ENCODE data around the gene SDC3.

Gene SDC3

GRCh38 chr1:30911059-30911954 is 2.7 kb upstream of the SDC3 start:
- Histone ChIP-seq H3K4me1 (ENCODE audit: low read length) (peaks cover 14% of the 10 kb centered on the region), H2AFZ (ENCODE audit: low read depth, low read length) (no peak overlapping the region)
- TF ChIP-seq EZH2phosphoT487 (IDR thresholded peaks at IDR 0.05; ENCODE audit: low read depth) = no peak
- peak; percentile 80 for TF ChIP-seq CTCF (IDR thresholded peaks at IDR 0.05; ENCODE audit: low read depth, low read length)

GRCh38 chr1:30909365-30910068 is 959 bp upstream of the SDC3 start:
- H3K9me3 ChIP-seq (ENCODE audit: insufficient read depth, low read length) = no peaks in the 10 kb centered on the region
- H3K36me3 ChIP-seq (replicated peaks; ENCODE audit: low read depth, low read length) = no peaks in the 10 kb centered on the region
- H2AFZ ChIP-seq (ENCODE audit: low read depth, low read length) = no peak overlapping the region
- H3K4me2 ChIP-seq (ENCODE audit: low read length) = peak overlapping the region; percentile 84
- H3K27me3 ChIP-seq (ENCODE audit: low read depth, low read length) = peaks cover 23% of the 10 kb centered on the region
- H3K4me1 ChIP-seq (ENCODE audit: low read length) = peaks cover 14% of the 10 kb centered on the region
- no peak for TF ChIP-seq CTCF (IDR thresholded peaks at IDR 0.05; ENCODE audit: low read depth, low read length)
- TF ChIP-seq EZH2phosphoT487 (IDR thresholded peaks at IDR 0.05; ENCODE audit: low read depth) = no peak
- no peak overlapping the region for H3K27ac ChIP-seq (ENCODE audit: low read length)
- H3K9ac ChIP-seq (ENCODE audit: low read length) = no peak overlapping the region; the same call in 1 of the 2 replicates
- H3K4me3 ChIP-seq (ENCODE audit: low read length) = peak overlapping the region; percentile 74
- no peaks in the 10 kb centered on the region for H3K79me2 ChIP-seq (ENCODE audit: low read length)
- no peaks in the 10 kb centered on the region for H4K20me1 ChIP-seq (ENCODE audit: insufficient read depth, low read length)

More at GRCh38 chr1:30911059-30911954, 2.7 kb upstream of the SDC3 start:
- Histone ChIP-seq H3K4me2 (ENCODE audit: low read length) (no peak overlapping the region), H3K36me3 (replicated peaks; ENCODE audit: low read depth, low read length) (no peaks in the 10 kb centered on the region), H3K9me3 (ENCODE audit: insufficient read depth, low read length) (no peaks in the 10 kb centered on the region), H3K79me2 (ENCODE audit: low read length) (no peaks in the 10 kb centered on the region), H3K27me3 (ENCODE audit: low read depth, low read length) (peaks cover 21% of the 10 kb centered on the region), H4K20me1 (ENCODE audit: insufficient read depth, low read length) (no peaks in the 10 kb centered on the region), H3K4me3 (ENCODE audit: low read length) (no peak overlapping the region), H3K9ac (ENCODE audit: low read length) (no peak overlapping the region), H3K27ac (ENCODE audit: low read length) (no peak overlapping the region)

- Histone ChIP-seq H3K36me3 (replicated peaks; ENCODE audit: low read depth, low read length) (no peaks in the 10 kb centered on the region), H3K79me2 (ENCODE audit: low read length) (no peaks in the 10 kb centered on the region), H3K4me3 (ENCODE audit: low read length) (peak overlapping the region; percentile 55), H3K27ac (ENCODE audit: low read length) (no peak overlapping the region), H4K20me1 (ENCODE audit: insufficient read depth, low read length) (no peaks in the 10 kb centered on the region), H3K9ac (ENCODE audit: low read length) (no peak overlapping the region), H3K4me1 (ENCODE audit: low read length) (peaks cover 14% of the 10 kb centered on the region), H3K27me3 (ENCODE audit: low read depth, low read length) (peaks cover 25% of the 10 kb centered on the region), H2AFZ (ENCODE audit: low read depth, low read length) (no peak overlapping the region), H3K9me3 (ENCODE audit: insufficient read depth, low read length) (no peaks in the 10 kb centered on the region), H3K4me2 (ENCODE audit: low read length) (peak overlapping the region; percentile 41; the same call in 1 of the 2 replicates)
- TF ChIP-seq CTCF (IDR thresholded peaks at IDR 0.05; ENCODE audit: low read depth, low read length) (no peak), EZH2phosphoT487 (IDR thresholded peaks at IDR 0.05; ENCODE audit: low read depth) (no peak)
Observed at GRCh38 chr1:30908316-30908695, 252 bp downstream of the SDC3 start.

All from OCI-LY3 (cell line).